Measurements from ENCODE around the gene FAM120B. TPM values are rescaled to one million over a fixed set of nuclear protein-coding genes. Genes with fewer than 3 reads are reported as not detected.

FAM120B gene
- total RNA-seq, 1 experiment from 2014 or later, result 15.2 TPM

GRCh38 chr6:170289180-170289931, 17.2 kb upstream of the FAM120B start (continued):
- TF ChIP-seq USF2 (CRISPR knock-in tag; IDR thresholded peaks at IDR 0.05) (no peak), E2F1 (CRISPR knock-in tag; IDR thresholded peaks at IDR 0.05) (peak; percentile 82; the same call in 1 of the 2 replicates), CTCF (IDR thresholded peaks at IDR 0.05) (no peak), GABPB1 (CRISPR knock-in tag; IDR thresholded peaks at IDR 0.05) (no peak), ATF1 (CRISPR knock-in tag; IDR thresholded peaks at IDR 0.05) (no peak), ZBTB21 (CRISPR knock-in tag; IDR thresholded peaks at IDR 0.05; ENCODE audit: borderline replicate concordance) (no peak), FOXK1 (CRISPR knock-in tag; IDR thresholded peaks at IDR 0.05) (peak; percentile 24; the same call in 1 of the 2 replicates), CBFB (CRISPR knock-in tag; IDR thresholded peaks at IDR 0.05; ENCODE audit: low read depth) (no peak; the same call in 1 of the 2 replicates), ESRRA (CRISPR knock-in tag; IDR thresholded peaks at IDR 0.05; ENCODE audit: borderline replicate concordance) (no peak), RELA (CRISPR knock-in tag; IDR thresholded peaks at IDR 0.05; ENCODE audit: borderline replicate concordance) (peak; percentile 74; the same call in 1 of the 2 replicates), JUN (CRISPR knock-in tag; IDR thresholded peaks at IDR 0.05) (peak; percentile 12; the same call in 1 of the 2 replicates), JAZF1 (CRISPR knock-in tag; IDR thresholded peaks at IDR 0.05) (no peak), SP1 (CRISPR knock-in tag; conservative IDR thresholded peaks at IDR 0.05) (peak; percentile 51), FOXP1 (CRISPR knock-in tag; IDR thresholded peaks at IDR 0.05; ENCODE audit: borderline replicate concordance) (peak; percentile 74; the same call in 1 of the 2 replicates), ZNF281 (CRISPR knock-in tag; IDR thresholded peaks at IDR 0.05) (0 out of 2 replicates have a peak, but pooled peaks have one; percentile 13), CREM (CRISPR knock-in tag; IDR thresholded peaks at IDR 0.05) (no peak), HMGXB4 (CRISPR knock-in tag; IDR thresholded peaks at IDR 0.05) (peak; percentile 65)
- TF ChIP-seq, protein P1, sequence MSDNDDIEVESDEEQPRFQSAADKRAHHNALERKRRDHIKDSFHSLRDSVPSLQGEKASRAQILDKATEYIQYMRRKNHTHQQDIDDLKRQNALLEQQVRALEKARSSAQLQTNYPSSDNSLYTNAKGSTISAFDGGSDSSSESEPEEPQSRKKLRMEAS (CRISPR knock-in tag; IDR thresholded peaks at IDR 0.05), result no peak; the same call in 1 of the 2 replicates
- TF ChIP-seq, protein P2, sequence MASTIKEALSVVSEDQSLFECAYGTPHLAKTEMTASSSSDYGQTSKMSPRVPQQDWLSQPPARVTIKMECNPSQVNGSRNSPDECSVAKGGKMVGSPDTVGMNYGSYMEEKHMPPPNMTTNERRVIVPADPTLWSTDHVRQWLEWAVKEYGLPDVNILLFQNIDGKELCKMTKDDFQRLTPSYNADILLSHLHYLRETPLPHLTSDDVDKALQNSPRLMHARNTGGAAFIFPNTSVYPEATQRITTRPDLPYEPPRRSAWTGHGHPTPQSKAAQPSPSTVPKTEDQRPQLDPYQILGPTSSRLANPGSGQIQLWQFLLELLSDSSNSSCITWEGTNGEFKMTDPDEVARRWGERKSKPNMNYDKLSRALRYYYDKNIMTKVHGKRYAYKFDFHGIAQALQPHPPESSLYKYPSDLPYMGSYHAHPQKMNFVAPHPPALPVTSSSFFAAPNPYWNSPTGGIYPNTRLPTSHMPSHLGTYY (CRISPR knock-in tag; IDR thresholded peaks at IDR 0.05), result no peak
- TF ChIP-seq, protein P3, sequence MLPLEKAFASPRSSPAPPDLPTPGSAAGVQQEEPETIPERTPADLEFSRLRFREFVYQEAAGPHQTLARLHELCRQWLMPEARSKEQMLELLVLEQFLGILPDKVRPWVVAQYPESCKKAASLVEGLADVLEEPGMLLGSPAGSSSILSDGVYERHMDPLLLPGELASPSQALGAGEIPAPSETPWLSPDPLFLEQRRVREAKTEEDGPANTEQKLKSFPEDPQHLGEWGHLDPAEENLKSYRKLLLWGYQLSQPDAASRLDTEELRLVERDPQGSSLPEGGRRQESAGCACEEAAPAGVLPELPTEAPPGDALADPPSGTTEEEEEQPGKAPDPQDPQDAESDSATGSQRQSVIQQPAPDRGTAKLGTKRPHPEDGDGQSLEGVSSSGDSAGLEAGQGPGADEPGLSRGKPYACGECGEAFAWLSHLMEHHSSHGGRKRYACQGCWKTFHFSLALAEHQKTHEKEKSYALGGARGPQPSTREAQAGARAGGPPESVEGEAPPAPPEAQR (CRISPR knock-in tag; IDR thresholded peaks at IDR 0.05), result no peak
- TF ChIP-seq, protein P4, sequence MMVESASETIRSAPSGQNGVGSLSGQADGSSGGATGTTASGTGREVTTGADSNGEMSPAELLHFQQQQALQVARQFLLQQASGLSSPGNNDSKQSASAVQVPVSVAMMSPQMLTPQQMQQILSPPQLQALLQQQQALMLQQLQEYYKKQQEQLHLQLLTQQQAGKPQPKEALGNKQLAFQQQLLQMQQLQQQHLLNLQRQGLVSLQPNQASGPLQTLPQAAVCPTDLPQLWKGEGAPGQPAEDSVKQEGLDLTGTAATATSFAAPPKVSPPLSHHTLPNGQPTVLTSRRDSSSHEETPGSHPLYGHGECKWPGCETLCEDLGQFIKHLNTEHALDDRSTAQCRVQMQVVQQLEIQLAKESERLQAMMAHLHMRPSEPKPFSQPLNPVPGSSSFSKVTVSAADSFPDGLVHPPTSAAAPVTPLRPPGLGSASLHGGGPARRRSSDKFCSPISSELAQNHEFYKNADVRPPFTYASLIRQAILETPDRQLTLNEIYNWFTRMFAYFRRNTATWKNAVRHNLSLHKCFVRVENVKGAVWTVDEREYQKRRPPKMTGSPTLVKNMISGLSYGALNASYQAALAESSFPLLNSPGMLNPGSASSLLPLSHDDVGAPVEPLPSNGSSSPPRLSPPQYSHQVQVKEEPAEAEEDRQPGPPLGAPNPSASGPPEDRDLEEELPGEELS (CRISPR knock-in tag; IDR thresholded peaks at IDR 0.05), result peak; percentile 84; the same call in 1 of the 2 replicates

Measured in WTC11 (cell line).